Astrocyte of the spinal cord (primary cell): ENCODE measurements around the gene MSANTD2.

Experiments used
- DNase-seq: peaks from one replicate; pipeline ENCODE4 v3.0.0; 2011; ENCODE audit warnings: low read depth, low spot score
- H3K4me3 ChIP-seq: 2 replicates; pipeline ENCODE4 v1.5.1; 2011; ENCODE audit warnings: low read depth, mild to moderate bottlenecking, low read length, moderate library complexity
- CTCF ChIP-seq: IDR thresholded peaks from 2 replicates; pipeline ENCODE4 v1.5.1; 2012; ENCODE audit warnings: low read depth, mild to moderate bottlenecking, low read length, inconsistent platforms
- in situ Hi-C: cut with HindIII; loops from 2 replicates; pipeline ENCODE4 v1.10.0; 2017; ENCODE audit warnings: low sequenced_read_pairs

Gene MSANTD2

GRCh38 chr11:124769806-124770774 is 30.1 kb downstream of the MSANTD2 start:
- H3K4me3 ChIP-seq = no peak overlapping the region
- no peak for DNase-seq
- no peak for TF ChIP-seq CTCF
- in situ Hi-C loops = no loop called here

GRCh38 chr11:124768914-124769313 is 31.3 kb downstream of the MSANTD2 start:
- no peak for DNase-seq
- in situ Hi-C loops = no loop called here
- TF ChIP-seq CTCF = no peak

GRCh38 chr11:124766156-124766555 is 34.0 kb downstream of the MSANTD2 start:
- no peak for TF ChIP-seq CTCF
- H3K4me3 ChIP-seq = no peak overlapping the region
- DNase-seq = no peak
- in situ Hi-C loops = no loop called here

More at GRCh38 chr11:124768914-124769313, 31.3 kb downstream of the MSANTD2 start:
- H3K4me3 ChIP-seq = no peak overlapping the region

- TF ChIP-seq CTCF = peak; percentile 85
- in situ Hi-C loops = no loop called here
- peak; percentile 75 for DNase-seq
- H3K4me3 ChIP-seq = peak overlapping the region; percentile 32
Observed at GRCh38 chr11:124763156-124763947, 36.9 kb downstream of the MSANTD2 start.

- in situ Hi-C loops = no loop called here
- peak overlapping the region; percentile 32 for H3K4me3 ChIP-seq
- TF ChIP-seq CTCF = no peak
- DNase-seq = no peak
Observed at GRCh38 chr11:124762624-124763155, 37.5 kb downstream of the MSANTD2 start.

- in situ Hi-C loops = no loop called here
- no peak for DNase-seq
- H3K4me3 ChIP-seq = peak within 1 kb of the TSS; percentile 32
- TF ChIP-seq CTCF = no peak
Observed at GRCh38 chr11:124762105-124762623, 38.0 kb downstream of the MSANTD2 start, which contains the start of gene ESAM. Gene ESAM (minus strand): TSS chr11:124762290. CDS start chr11:124762154, 136 bp downstream.
